K562 (cell line): ENCODE measurements around the gene NRF1. TPM values are rescaled to one million over a fixed set of nuclear protein-coding genes. Genes with fewer than 3 reads are reported as not detected.
A peak's percentile ranks its signal among the peaks of the same experiment; 100 is the strongest.

Experiments
- ATF1 ChIP-seq, 2 experiments: fragments of 450-650 bp in 1 of 2; IDR thresholded peaks; 2 replicates each; pipeline ENCODE4 v1.6.1; 2016; ENCODE audit warnings: missing compliant biosample characterization in 1 of 2, missing genetic modification characterization in 1 of 2
- BCOR ChIP-seq: fragments of 450-650 bp; IDR thresholded peaks from 2 replicates; pipeline ENCODE4 v1.6.1; 2016
- CHD1 ChIP-seq: fragments of 200-600 bp; sonication (generic); IDR thresholded peaks from one replicate; pipeline ENCODE4 v1.6.1; 2012; ENCODE audit warnings: mild to moderate bottlenecking, moderate library complexity, low read length, inconsistent platforms
- DACH1 ChIP-seq: fragments of 450-650 bp; IDR thresholded peaks from 2 replicates; pipeline ENCODE4 v1.6.1; 2018; ENCODE audit not compliant: partially characterized antibody
- DIDO1 ChIP-seq: fragments of 450-650 bp; IDR thresholded peaks from 2 replicates; pipeline ENCODE4 v1.6.1; 2016; ENCODE audit warnings: low read depth, missing biosample characterization, missing genetic modification characterization
- ELK3 ChIP-seq: fragments of 450-650 bp; formaldehyde crosslinking; IDR thresholded peaks from 2 replicates; pipeline ENCODE4 v1.4.0; 2020; ENCODE audit warnings: mild to moderate bottlenecking
- FOXK2 ChIP-seq, 2 experiments: fragments of 450-650 bp; IDR thresholded peaks in 1 of 2; conservative IDR thresholded peaks in 1 of 2; 2 replicates each; pipeline ENCODE4 v1.6.1; 2016; ENCODE audit warnings: low read depth in 2 of 2, mild to moderate bottlenecking in 1 of 2
- HOMEZ ChIP-seq: fragments of 250-450 bp; sonication (Bioruptor Pico); IDR thresholded peaks from 2 replicates; pipeline ENCODE4 v1.4.0; 2020; ENCODE audit warnings: mild to moderate bottlenecking, moderate library complexity
- IRF9 ChIP-seq: fragments of 450-650 bp; IDR thresholded peaks from 2 replicates; pipeline ENCODE4 v1.6.1; 2016; ENCODE audit warnings: missing biosample characterization, missing genetic modification characterization
- KDM5B ChIP-seq: fragments of 200-600 bp; sonication (generic); IDR thresholded peaks from 2 replicates; pipeline ENCODE4 v1.6.1; 2012; ENCODE audit warnings: low read depth, mild to moderate bottlenecking, moderate library complexity, low read length, control low read depth, inconsistent platforms; ENCODE audit not compliant: insufficient replicate concordance
- MBD2 ChIP-seq: sonication (generic); IDR thresholded peaks from 2 replicates; pipeline ENCODE4 v1.6.1; 2016; ENCODE audit warnings: low read depth, borderline replicate concordance
- MIER1 ChIP-seq: fragments of 450-650 bp; IDR thresholded peaks from 2 replicates; pipeline ENCODE4 v1.6.1; 2016; ENCODE audit warnings: antibody characterized with exemption, mild to moderate bottlenecking, low read depth
- POLR3G ChIP-seq: IDR thresholded peaks from 2 replicates; pipeline ENCODE4 v1.6.1; 2011; ENCODE audit not compliant: insufficient read length, insufficient replicate concordance; ENCODE audit errors: extremely low read depth
- SNRNP70 ChIP-seq: fragments of 200-400 bp; formaldehyde crosslinking; optimal IDR thresholded peaks from 2 replicates; pipeline ENCODE3; 2017; ENCODE audit warnings: low read depth, low read length
- SRSF7 ChIP-seq: fragments of 200-400 bp; formaldehyde crosslinking; optimal IDR thresholded peaks from 2 replicates; pipeline ENCODE3; 2017; ENCODE audit warnings: mild to moderate bottlenecking, low read depth, low read length
- SRSF9 ChIP-seq: fragments of 200-400 bp; formaldehyde crosslinking; IDR thresholded peaks from 2 replicates; pipeline ENCODE4 v1.6.1; 2017; ENCODE audit warnings: low read depth, low read length, borderline replicate concordance
- TAF7 ChIP-seq: fragments of 450-650 bp; IDR thresholded peaks from 2 replicates; pipeline ENCODE4 v1.6.1; 2016; ENCODE audit warnings: missing genetic modification characterization, missing compliant biosample characterization
- TRIM24 ChIP-seq, 2 experiments: fragments of 450-650 bp; IDR thresholded peaks; 2 replicates each; pipeline ENCODE4 v1.6.1; 2016
- USF2 ChIP-seq: sonication (generic); formaldehyde crosslinking; IDR thresholded peaks from 2 replicates; pipeline ENCODE4 v1.5.0; 2020; ENCODE audit warnings: missing genetic modification reagents
- ZNF134 ChIP-seq: fragments of 250-450 bp; sonication (Bioruptor Pico); conservative IDR thresholded peaks from 2 replicates; pipeline ENCODE4 v1.4.0; 2020
- ZNF316 ChIP-seq: fragments of 450-650 bp; IDR thresholded peaks from 2 replicates; pipeline ENCODE4 v1.6.1; 2016
- ZNF444 ChIP-seq: fragments of 250-450 bp; sonication (Bioruptor Pico); IDR thresholded peaks from 2 replicates; pipeline ENCODE4 v1.4.0; 2020; ENCODE audit warnings: mild to moderate bottlenecking, moderate library complexity
- ZNF655 ChIP-seq: fragments of 250-450 bp; sonication (Bioruptor Pico); IDR thresholded peaks from 2 replicates; pipeline ENCODE4 v1.5.0; 2021
- ZNF780A ChIP-seq: fragments of 250-450 bp; sonication (Bioruptor Pico); IDR thresholded peaks from 2 replicates; pipeline ENCODE4 v1.5.0; 2021; ENCODE audit warnings: mild to moderate bottlenecking
- ZNF79 ChIP-seq: fragments of 250-450 bp; sonication (Bioruptor Pico); IDR thresholded peaks from 2 replicates; pipeline ENCODE4 v1.4.0; 2020; ENCODE audit warnings: low read depth, mild to moderate bottlenecking, moderate library complexity
- polyA plus RNA-seq, 8 experiments: library from polyadenylated mRNA; depleted of rRNA in 4 of 8; stranded (reverse) in 5 of 8; unstranded in 3 of 8; fragments of >200 nt; fragmentation: Nextera tagmentation in 2 of 8; fragmentation: Illumina TruSeq in 1 of 8; extraction: Ambion mirVana in 2 of 8; extraction: Trizol in 1 of 8; gene quantifications; 2 replicates each; pipeline versions ENCODE4 v1.2.1 to v1.2.3, GENCODE V29; 2011 to 2014; ENCODE audit warnings: inconsistent platforms in 1 of 8, missing spikeins in 1 of 8
- total RNA-seq, 7 experiments: library from RNA; depleted of rRNA in 6 of 7; stranded (reverse); fragments of >200 nt in 6 of 7; fragmentation: Illumina TruSeq in 2 of 7; extraction: Trizol in 2 of 7; gene quantifications; 2 replicates each; pipeline versions ENCODE4 v1.2.1 to v1.2.3, GENCODE V29; 2011 to 2021; ENCODE audit warnings: low replicate concordance in 1 of 7

Gene NRF1
- total and polyA plus RNA-seq, 9 of the 15 experiments (the other 6 are each of a cell fraction or from before 2014, with no cell fraction given), result 8.6 to 28.8 (median 20.3) TPM

- TF ChIP-seq IRF9 (tag), result no peak
- no peak for TF ChIP-seq ELK3 (CRISPR knock-in tag)
- TF ChIP-seq ZNF655 (CRISPR knock-in tag), result no peak
- TF ChIP-seq TAF7, result no peak
- no peak for TF ChIP-seq FOXK2 (conservative IDR thresholded peaks at IDR 0.05 in 1 of 2, IDR thresholded peaks at IDR 0.05 in 1 of 2; ENCODE audit: low read depth in 2 of 2)
- no peak for TF ChIP-seq SNRNP70
- TF ChIP-seq ZNF444 (CRISPR knock-in tag), result no peak
- TF ChIP-seq MIER1, result no peak
- no peak for TF ChIP-seq SRSF7
- TF ChIP-seq SRSF9, result no peak
- no peak for TF ChIP-seq ATF1 (CRISPR knock-in tag; IDR thresholded peaks at IDR 0.05)
- TF ChIP-seq ATF1 (tag; IDR thresholded peaks at IDR 0.05), result no peak
- TF ChIP-seq CHD1, result no peak
- TF ChIP-seq ZNF316, result no peak
- TF ChIP-seq ZNF79 (CRISPR knock-in tag), result no peak
- TF ChIP-seq ZNF134 (CRISPR knock-in tag), result peak; percentile 54; the same call in 1 of the 2 replicates
- no peak for TF ChIP-seq DACH1
- no peak for TF ChIP-seq ZNF780A (CRISPR knock-in tag)
- TF ChIP-seq BCOR, result peak; percentile 35; the same call in 1 of the 2 replicates
- no peak for TF ChIP-seq KDM5B
- no peak for TF ChIP-seq HOMEZ (CRISPR knock-in tag)
- no peak for TF ChIP-seq USF2
- TF ChIP-seq MBD2, result peak; percentile 38; the same call in 1 of the 2 replicates
- no peak for TF ChIP-seq POLR3G
- TF ChIP-seq TRIM24 (IDR thresholded peaks at IDR 0.05), result peak; percentile 89 to 92
- no peak for TF ChIP-seq DIDO1
These were observed 138.6 kb downstream of the NRF1 start (continued) for GRCh38 chr7:129750091-129750490.
